GM23338 (cell line): ENCODE results near the gene INPP5A. TPM values are rescaled to one million over a fixed set of nuclear protein-coding genes. Genes with fewer than 3 reads are reported as not detected.

Experiments used
- ATAC-seq: fragments of 200-7000 bp; cut with Tn5 transposase; 3 replicates; pipeline ENCODE4 v1.9.1; 2020
- DNase-seq: peaks from one replicate; pipeline ENCODE4 v3.0.0-alpha.2; 2015; ENCODE audit warnings: low spot score
- H2AFZ ChIP-seq: fragments of 200-600 bp; sonication (generic); 2 replicates; pipeline ENCODE4 v1.8.0; 2016; ENCODE audit warnings: antibody characterized with exemption, mild to moderate bottlenecking, moderate library complexity
- H3F3A ChIP-seq: fragments of 200-600 bp; sonication (generic); replicated peaks from 2 replicates; pipeline ENCODE4 v1.8.0; 2017; ENCODE audit warnings: antibody characterized with exemption, mixed run types, low read depth
- H3K27ac ChIP-seq: fragments of 200-600 bp; sonication (generic); 2 replicates; pipeline ENCODE4 v1.6.1; 2016; ENCODE audit warnings: low read depth
- H3K27me3 ChIP-seq: fragments of 200-600 bp; sonication (generic); 2 replicates; pipeline ENCODE4 v1.8.0; 2016; ENCODE audit warnings: mild to moderate bottlenecking, mixed run types, moderate library complexity; ENCODE audit not compliant: insufficient read depth
- H3K36me3 ChIP-seq: fragments of 200-600 bp; sonication (generic); 2 replicates; pipeline ENCODE4 v1.8.0; 2016; ENCODE audit warnings: mild to moderate bottlenecking; ENCODE audit not compliant: insufficient read depth
- H3K4me1 ChIP-seq: fragments of 200-600 bp; sonication (generic); 2 replicates; pipeline ENCODE4 v1.8.0; 2016; ENCODE audit warnings: mild to moderate bottlenecking, moderate library complexity; ENCODE audit not compliant: insufficient read depth
- H3K4me2 ChIP-seq: fragments of 200-600 bp; sonication (generic); 2 replicates; pipeline ENCODE4 v1.7.1; 2017; ENCODE audit warnings: mixed run types
- H3K4me3 ChIP-seq: fragments of 200-600 bp; sonication (generic); 2 replicates; pipeline ENCODE4 v1.6.1; 2016; ENCODE audit warnings: mixed run types
- H3K79me2 ChIP-seq: fragments of 200-600 bp; sonication (generic); replicated peaks from 2 replicates; pipeline ENCODE4 v1.8.0; 2017; ENCODE audit warnings: mild to moderate bottlenecking; ENCODE audit not compliant: insufficient read depth
- H3K9me2 ChIP-seq: fragments of 200-600 bp; sonication (generic); 2 replicates; pipeline ENCODE4 v1.8.0; 2017; ENCODE audit not compliant: insufficient read depth
- H4K20me1 ChIP-seq: fragments of 200-600 bp; sonication (generic); replicated peaks from 2 replicates; pipeline ENCODE4 v1.8.0; 2017; ENCODE audit warnings: mild to moderate bottlenecking; ENCODE audit not compliant: insufficient read depth
- H3K27ac Mint-ChIP-seq: 2 replicates; pipeline ENCODE4 v1.8.0; 2020; ENCODE audit warnings: inconsistent platforms, mild to moderate bottlenecking, moderate library complexity, mixed read lengths
- H3K27me3 Mint-ChIP-seq: 3 replicates; pipeline ENCODE4 v1.8.0; 2022; ENCODE audit warnings: low read depth, mild to moderate bottlenecking, moderate library complexity, mixed read lengths, inconsistent platforms; ENCODE audit not compliant: insufficient read depth, poor library complexity
- H3K36me3 Mint-ChIP-seq: 3 replicates; pipeline ENCODE4 v1.8.0; 2021; ENCODE audit warnings: low read depth, mild to moderate bottlenecking, inconsistent platforms, moderate library complexity, mixed read lengths
- H3K4me1 Mint-ChIP-seq: 3 replicates; pipeline ENCODE4 v1.8.0; 2020; ENCODE audit warnings: mild to moderate bottlenecking, inconsistent platforms, mixed read lengths
- H3K4me3 Mint-ChIP-seq: 3 replicates; pipeline ENCODE4 v1.8.0; 2021; ENCODE audit warnings: moderate library complexity, mild to moderate bottlenecking, inconsistent platforms, mixed read lengths
- H3K9me3 Mint-ChIP-seq: 3 replicates; pipeline ENCODE4 v1.8.0; 2020; ENCODE audit warnings: moderate library complexity, mild to moderate bottlenecking, inconsistent platforms, mixed read lengths
- CREB1 ChIP-seq: fragments of 250-450 bp; sonication (Bioruptor Pico); IDR thresholded peaks from 2 replicates; pipeline ENCODE4 v1.5.0; 2020; ENCODE audit warnings: low read depth, mild to moderate bottlenecking, moderate library complexity
- CTCF ChIP-seq, 2 experiments: fragments of 200-600 bp in 1 of 2; sonication (generic) in 1 of 2; conservative IDR thresholded peaks; 2 replicates each; pipeline versions ENCODE4 v1.5.1 to v1.6.1; 2016 to 2017; ENCODE audit warnings: antibody characterized with exemption in 2 of 2, low read depth in 2 of 2, mild to moderate bottlenecking in 2 of 2, moderate library complexity in 1 of 2
- ETS1 ChIP-seq: IDR thresholded peaks from 2 replicates; pipeline ENCODE4 v1.6.1; 2016; ENCODE audit warnings: antibody characterized with exemption
- EZH2 ChIP-seq: fragments of 200-600 bp; sonication (generic); IDR thresholded peaks from one replicate; pipeline ENCODE4 v1.8.0; 2017; ENCODE audit warnings: antibody characterized with exemption, mild to moderate bottlenecking, low read depth; ENCODE audit not compliant: unreplicated experiment
- JUNB ChIP-seq: IDR thresholded peaks from one replicate; pipeline ENCODE4 v1.6.1; 2016; ENCODE audit warnings: antibody characterized with exemption; ENCODE audit not compliant: unreplicated experiment
- NANOG ChIP-seq: IDR thresholded peaks from 2 replicates; pipeline ENCODE4 v1.6.1; 2016; ENCODE audit warnings: antibody characterized with exemption, borderline replicate concordance
- POLR2AphosphoS5 ChIP-seq: IDR thresholded peaks from 2 replicates; pipeline ENCODE4 v1.6.1; 2016; ENCODE audit warnings: antibody characterized with exemption, low read depth
- REST ChIP-seq: IDR thresholded peaks from one replicate; pipeline ENCODE4 v1.6.1; 2018; ENCODE audit warnings: antibody characterized with exemption; ENCODE audit not compliant: unreplicated experiment
- STAT1 ChIP-seq: IDR thresholded peaks from one replicate; pipeline ENCODE4 v1.6.1; 2016; ENCODE audit warnings: antibody characterized with exemption; ENCODE audit not compliant: unreplicated experiment
- ZNF114 ChIP-seq: fragments of 250-450 bp; sonication (Bioruptor Pico); IDR thresholded peaks from 2 replicates; pipeline ENCODE4 v1.5.0; 2020; ENCODE audit warnings: mild to moderate bottlenecking, moderate library complexity
- ZNF331 ChIP-seq: fragments of 250-450 bp; sonication (Bioruptor Pico); IDR thresholded peaks from 2 replicates; pipeline ENCODE4 v1.5.0; 2020; ENCODE audit warnings: low read depth, mild to moderate bottlenecking, moderate library complexity
- polyA plus RNA-seq: library from polyadenylated mRNA; unstranded; fragments of >200 nt; fragmentation: Nextera tagmentation; extraction: Ambion mirVana; gene quantifications from 2 replicates; pipeline ENCODE4 v1.2.1, GENCODE V29; 2016
- total RNA-seq: library from RNA; depleted of rRNA; stranded (reverse); fragments of >200 nt; shearing (Covaris generic); gene quantifications from 2 replicates; pipeline ENCODE4 v1.2.3, GENCODE V29; 2014

Gene INPP5A
- total and polyA plus RNA-seq, 2 experiments from 2014 or later: 5.9 to 40.6 TPM

- TF ChIP-seq REST (no peak), NANOG (no peak), CTCF (conservative IDR thresholded peaks at IDR 0.05; ENCODE audit: low read depth in 2 of 2) (no peak), CREB1 (CRISPR knock-in tag) (no peak), POLR2AphosphoS5 (no peak), JUNB (no peak)
Measured at GRCh38 chr10:132541601-132542011, 4.0 kb downstream of the INPP5A start (continued).

- peaks cover 26% of the 10 kb centered on the region for H3K27me3 Mint-ChIP-seq
- H3K36me3 Mint-ChIP-seq: no peaks in the 10 kb centered on the region
- H2AFZ ChIP-seq: no peak overlapping the region
- H3K4me2 ChIP-seq: no peak overlapping the region
- no peak for ATAC-seq
- no peaks in the 10 kb centered on the region for H3K9me2 ChIP-seq
- peaks cover 73% of the 10 kb centered on the region for H3K79me2 ChIP-seq
- H3K4me1 ChIP-seq: peaks cover 14% of the 10 kb centered on the region; the same call in 1 of the 2 replicates
- peaks cover 10% of the 10 kb centered on the region for H3K27me3 ChIP-seq
- DNase-seq: no peak
- H3K4me1 Mint-ChIP-seq: peaks cover 46% of the 10 kb centered on the region
- no peaks in the 10 kb centered on the region for H3F3A ChIP-seq
- H3K27ac ChIP-seq: no peak overlapping the region
- 0 out of 2 replicates have a peak overlapping the region, but pooled peaks have one; percentile 58 for H3K27ac Mint-ChIP-seq
- H3K36me3 ChIP-seq: no peaks in the 10 kb centered on the region
- peaks cover 22% of the 10 kb centered on the region for H4K20me1 ChIP-seq
- no peaks in the 10 kb centered on the region for H3K9me3 Mint-ChIP-seq
- no peak overlapping the region for H3K4me3 ChIP-seq
- H3K4me3 Mint-ChIP-seq: no peak overlapping the region
- TF ChIP-seq ZNF331 (CRISPR knock-in tag) (no peak), NANOG (no peak), ETS1 (no peak), ZNF114 (CRISPR knock-in tag) (no peak), POLR2AphosphoS5 (no peak), STAT1 (no peak), CREB1 (CRISPR knock-in tag) (no peak), REST (no peak), EZH2 (no peak)
Measured at GRCh38 chr10:132542086-132542775, 4.6 kb downstream of the INPP5A start.
